GM12801 (cell line): ENCODE data around the gene DBNDD2.

Experiments used
- CTCF ChIP-seq: IDR thresholded peaks from one replicate; pipeline ENCODE4 v1.5.1; 2011; ENCODE audit warnings: control low read depth; ENCODE audit not compliant: insufficient read length; ENCODE audit errors: extremely low read depth

The DBNDD2 gene

GRCh38 chr20:45365444-45365970 is 42.6 kb upstream of the DBNDD2 start:
- no peak for TF ChIP-seq CTCF

GRCh38 chr20:45366192-45366591 is 41.9 kb upstream of the DBNDD2 start:
- no peak for TF ChIP-seq CTCF

GRCh38 chr20:45366631-45367030 is 41.5 kb upstream of the DBNDD2 start:
- no peak for TF ChIP-seq CTCF

GRCh38 chr20:45367126-45367525 is 41.0 kb upstream of the DBNDD2 start:
- no peak for TF ChIP-seq CTCF

GRCh38 chr20:45368221-45368980 is 39.7 kb upstream of the DBNDD2 start:
- TF ChIP-seq CTCF = no peak

- no peak for TF ChIP-seq CTCF
Observed at GRCh38 chr20:45370571-45371160, 37.4 kb upstream of the DBNDD2 start.

GRCh38 chr20:45372241-45372640 is 35.8 kb upstream of the DBNDD2 start:
- TF ChIP-seq CTCF = no peak
